GM12801 (cell line): Measurements from ENCODE around the gene CHRNB4.

ENCODE experiments used
- CTCF ChIP-seq: IDR thresholded peaks from one replicate; pipeline ENCODE4 v1.5.1; 2011; ENCODE audit warnings: control low read depth; ENCODE audit not compliant: insufficient read length; ENCODE audit errors: extremely low read depth

The CHRNB4 gene

GRCh38 chr15:78638658-78639314 is 2.2 kb downstream of the CHRNB4 start:
- no peak for TF ChIP-seq CTCF

- no peak for TF ChIP-seq CTCF
Measured at GRCh38 chr15:78637776-78638435, 3.1 kb downstream of the CHRNB4 start.

- TF ChIP-seq CTCF, result no peak
Measured at GRCh38 chr15:78636378-78636859, 4.6 kb downstream of the CHRNB4 start.

- TF ChIP-seq CTCF, result no peak
Measured at GRCh38 chr15:78635346-78635745, 5.7 kb downstream of the CHRNB4 start.

- no peak for TF ChIP-seq CTCF
Measured at GRCh38 chr15:78634210-78635145, 6.5 kb downstream of the CHRNB4 start.

GRCh38 chr15:78633348-78633747 is 7.7 kb downstream of the CHRNB4 start:
- TF ChIP-seq CTCF, result no peak
